NT2/D1 (cell line): ENCODE results near the gene GNAZ.

Experiments used
- SUZ12 ChIP-seq: IDR thresholded peaks from 2 replicates; pipeline ENCODE4 v1.6.1; 2011; ENCODE audit not compliant: insufficient read length, insufficient read depth; ENCODE audit errors: extremely low read depth
- YY1 ChIP-seq: IDR thresholded peaks from 2 replicates; pipeline ENCODE4 v1.6.1; 2011; ENCODE audit not compliant: insufficient read length, insufficient read depth
- ZNF274 ChIP-seq: IDR thresholded peaks from 2 replicates; pipeline ENCODE4 v1.6.1; 2011; ENCODE audit warnings: mild to moderate bottlenecking, low read depth, low read length

- TF ChIP-seq YY1 (no peak), SUZ12 (no peak), ZNF274 (no peak)
Observed at GRCh38 chr22:23065069-23065451, 5.3 kb upstream of the GNAZ start.
